A549 (cell line): ENCODE measurements around the gene SLC8A2. TPM values are rescaled to one million over a fixed set of nuclear protein-coding genes. Genes with fewer than 3 reads are reported as not detected.

ENCODE experiments used
- ATAC-seq, 2 experiments: fragments of 200-7000 bp in 1 of 2; fragments of >200 bp in 1 of 2; cut with Nextera tagmentation in 1 of 2; cut with Tn5 transposase in 1 of 2; 3 replicates each; pipeline versions ENCODE4 v1.8.0 to v1.9.1; 2018 to 2020; ENCODE audit warnings: mild to moderate bottlenecking in 1 of 2, moderate library complexity in 1 of 2
- CTCF ChIA-PET: fragments of 300-600 bp; sonication (Branson Sonifier 250); formaldehyde crosslinking; extraction: SDS; loops from one replicate; lab custom pipeline; 2021; ENCODE audit warnings: antibody characterized with exemption, inconsistent platforms; lab: Yijun Ruan, JAX
- POLR2A ChIA-PET: fragments of 350-600 bp; formaldehyde crosslinking; extraction: SDS; loops from one replicate; lab custom pipeline; 2021; ENCODE audit warnings: antibody characterized with exemption, inconsistent platforms; lab: Yijun Ruan, JAX
- DNase-seq, 2 experiments: peaks; one replicate each; pipeline versions ENCODE4 v3.0.0 to v3.0.0-alpha.2; 2011 to 2016; ENCODE audit warnings: low read depth in 1 of 2, low spot score in 1 of 2
- FAIRE-seq: peaks from 2 replicates; lab custom pipeline; 2011; peaks lifted over from hg19 to GRCh38; lab: Jason Lieb, UNC
- H3K27ac ChIP-seq, 2 experiments: fragments of >200 bp; sonication (Bioruptor Twin); formaldehyde crosslinking; 3 replicates each; pipeline ENCODE4 v1.5.1; 2016 to 2017
- H3K4me1 ChIP-seq: fragments of >200 bp; sonication (Bioruptor Twin); formaldehyde crosslinking; 3 replicates; pipeline ENCODE4 v1.6.1; 2016
- H3K4me2 ChIP-seq: fragments of >200 bp; sonication (Bioruptor Twin); formaldehyde crosslinking; 3 replicates; pipeline ENCODE4 v1.6.1; 2016
- H3K4me3 ChIP-seq: fragments of >200 bp; sonication (Bioruptor Twin); formaldehyde crosslinking; 3 replicates; pipeline ENCODE4 v1.5.1; 2016
- H3K9me3 ChIP-seq: fragments of >200 bp; sonication (Bioruptor Twin); formaldehyde crosslinking; 3 replicates; pipeline ENCODE4 v1.6.1; 2016
- BCL3 ChIP-seq: fragments of >200 bp; sonication (Bioruptor Twin); formaldehyde crosslinking; IDR thresholded peaks from 3 replicates; pipeline ENCODE4 v1.6.1; 2016
- CBX2 ChIP-seq: fragments of 200-600 bp; sonication (generic); IDR thresholded peaks from 2 replicates; pipeline ENCODE4 v1.6.1; 2016; ENCODE audit warnings: low read depth, mild to moderate bottlenecking, borderline replicate concordance
- CHD4 ChIP-seq: fragments of 200-600 bp; sonication (generic); IDR thresholded peaks from 2 replicates; pipeline ENCODE4 v1.6.1; 2016; ENCODE audit warnings: antibody characterized with exemption, mild to moderate bottlenecking, borderline replicate concordance
- CTCF ChIP-seq: fragments of >200 bp; sonication (Bioruptor Twin); formaldehyde crosslinking; IDR thresholded peaks from 3 replicates; pipeline ENCODE4 v1.5.1; 2016
- E2F6 ChIP-seq: IDR thresholded peaks from 2 replicates; pipeline ENCODE4 v1.6.1; 2012; ENCODE audit warnings: low read depth, borderline replicate concordance
- EHF ChIP-seq: fragments of 250-450 bp; sonication (Bioruptor Pico); IDR thresholded peaks from 2 replicates; pipeline ENCODE4 v1.5.0; 2020; ENCODE audit warnings: mild to moderate bottlenecking
- EHMT2 ChIP-seq: fragments of 200-600 bp; sonication (generic); IDR thresholded peaks from 2 replicates; pipeline ENCODE4 v1.6.1; 2016; ENCODE audit warnings: antibody characterized with exemption, low read depth, mild to moderate bottlenecking, moderate library complexity
- ELK1 ChIP-seq: fragments of 150-350 bp; IDR thresholded peaks from 2 replicates; pipeline ENCODE4 v1.6.1; 2014; ENCODE audit warnings: low read depth, mild to moderate bottlenecking, low read length
- FOSB ChIP-seq: fragments of 250-450 bp; sonication (Bioruptor Pico); IDR thresholded peaks from 2 replicates; pipeline ENCODE4 v1.5.0; 2020; ENCODE audit warnings: mild to moderate bottlenecking, moderate library complexity
- FOXS1 ChIP-seq: fragments of 250-450 bp; sonication (Bioruptor Pico); IDR thresholded peaks from 2 replicates; pipeline ENCODE4 v1.5.0; 2020; ENCODE audit warnings: mild to moderate bottlenecking, moderate library complexity
- HDAC2 ChIP-seq: fragments of 200-600 bp; sonication (generic); IDR thresholded peaks from 2 replicates; pipeline ENCODE4 v1.6.1; 2016
- HES2 ChIP-seq: fragments of >200 bp; sonication (Bioruptor Twin); formaldehyde crosslinking; IDR thresholded peaks from 2 replicates; pipeline ENCODE4 v1.6.1; 2016
- HEYL ChIP-seq: fragments of 250-450 bp; sonication (Bioruptor Pico); IDR thresholded peaks from 2 replicates; pipeline ENCODE4 v1.8.0; 2021; ENCODE audit warnings: mild to moderate bottlenecking, moderate library complexity
- HOXB13 ChIP-seq: fragments of 250-450 bp; sonication (Bioruptor Pico); IDR thresholded peaks from 2 replicates; pipeline ENCODE4 v1.5.0; 2020; ENCODE audit warnings: low read depth, mild to moderate bottlenecking, moderate library complexity
- HOXB5 ChIP-seq: fragments of 250-450 bp; sonication (Bioruptor Pico); IDR thresholded peaks from 2 replicates; pipeline ENCODE4 v1.5.0; 2020; ENCODE audit warnings: mild to moderate bottlenecking, moderate library complexity
- JUN ChIP-seq, 2 experiments: fragments of >200 bp; sonication (Bioruptor Twin); formaldehyde crosslinking; IDR thresholded peaks; 2 replicates in 1 of 2; 3 replicates in 1 of 2; pipeline ENCODE4 v1.6.1; 2016 to 2017
- KDM5A ChIP-seq: fragments of 200-600 bp; sonication (generic); IDR thresholded peaks from 2 replicates; pipeline ENCODE4 v1.6.1; 2016; ENCODE audit warnings: antibody characterized with exemption, mild to moderate bottlenecking
- MAFK ChIP-seq: fragments of 450-650 bp; IDR thresholded peaks from 2 replicates; pipeline ENCODE4 v1.6.1; 2014; ENCODE audit not compliant: partially characterized antibody
- NPAS2 ChIP-seq: fragments of 250-450 bp; sonication (Bioruptor Pico); IDR thresholded peaks from 2 replicates; pipeline ENCODE4 v1.8.0; 2022; ENCODE audit warnings: mild to moderate bottlenecking, moderate library complexity, borderline replicate concordance
- NR3C1 ChIP-seq: fragments of >200 bp; sonication (Bioruptor Twin); formaldehyde crosslinking; IDR thresholded peaks from 3 replicates; pipeline ENCODE4 v1.6.1; 2017
- POLR2AphosphoS2 ChIP-seq: conservative IDR thresholded peaks from 2 replicates; pipeline ENCODE4 v1.6.1; 2012; ENCODE audit warnings: low read length, improper control_type of control experiment, inconsistent platforms
- RARB ChIP-seq: fragments of 250-450 bp; sonication (Bioruptor Pico); IDR thresholded peaks from 2 replicates; pipeline ENCODE4 v1.8.0; 2021; ENCODE audit warnings: mild to moderate bottlenecking, moderate library complexity
- RCOR1 ChIP-seq: fragments of 150-350 bp; IDR thresholded peaks from 2 replicates; pipeline ENCODE4 v1.6.1; 2014; ENCODE audit warnings: antibody characterized with exemption, low read length, low read depth
- RFX5 ChIP-seq: fragments of 450-650 bp; IDR thresholded peaks from 2 replicates; pipeline ENCODE4 v1.7.1; 2014; ENCODE audit warnings: antibody characterized with exemption, mild to moderate bottlenecking, moderate library complexity
- RNF2 ChIP-seq: fragments of 200-600 bp; sonication (generic); IDR thresholded peaks from 2 replicates; pipeline ENCODE4 v1.6.1; 2016; ENCODE audit warnings: low read depth, mild to moderate bottlenecking, antibody characterized with exemption, moderate library complexity, borderline replicate concordance
- SMC3 ChIP-seq: fragments of >200 bp; sonication (Bioruptor Twin); formaldehyde crosslinking; IDR thresholded peaks from 3 replicates; pipeline ENCODE4 v1.6.1; 2018; ENCODE audit warnings: inconsistent platforms
- SREBF2 ChIP-seq: fragments of 450-650 bp; IDR thresholded peaks from 2 replicates; pipeline ENCODE4 v1.6.1; 2014; ENCODE audit warnings: mild to moderate bottlenecking, moderate library complexity
- USF2 ChIP-seq: fragments of 450-650 bp; IDR thresholded peaks from 2 replicates; pipeline ENCODE4 v1.6.1; 2014; ENCODE audit warnings: antibody characterized with exemption
- WGBS: methylation state at CpG from one replicate; pipeline ENCODE4 v1.1.6; 2017; ENCODE audit errors: missing lambda C conversion rate; 5-methylcytosine and 5-hydroxymethylcytosine counted together
- polyA plus RNA-seq, 4 experiments: library from polyadenylated mRNA; depleted of rRNA in 3 of 4; stranded (reverse); fragments of >200 nt; fragmentation: RNase III in 1 of 4; extraction: RNeasy Plus Mini Kit Qiagen cat#74134 plus additional on column Dnase treatment in 1 of 4; gene quantifications; 2 replicates in 3 of 4; 3 replicates in 1 of 4; pipeline ENCODE4 v1.2.3, GENCODE V29; 2011 to 2017
- TF ChIP-seq, protein P1 (sequence below): IDR thresholded peaks from 2 replicates; pipeline ENCODE4 v1.6.1; 2012

The SLC8A2 gene
- polyA plus RNA-seq, 2 of the 4 experiments (the other 2 are of a cell fraction): 0.15 to 0.35 TPM

- CTCF ChIA-PET: interaction anchor here (0.6 to 2.8 kb wide), 3 partner anchors 25 to 319 kb away, joined by 3 to 12 read pairs (median 9); partner anchors contain the start of gene KPTN
- ATAC-seq: peak in 1 of 2 experiments; percentile 22; a peak in 1 of 6 replicates
- no peak for FAIRE-seq
- WGBS: 89% methylated on average over 11 of the region's 11 CpGs
- Histone ChIP-seq H3K4me2 (no peak overlapping the region), H3K9me3 (no peaks in the 10 kb centered on the region), H3K4me3 (no peak overlapping the region), H3K27ac (no peak overlapping the region), H3K4me1 (peaks cover 13% of the 10 kb centered on the region)
- POLR2A ChIA-PET: no interaction called here
- no peak for DNase-seq
- no peak for TF ChIP-seq CHD4
- TF ChIP-seq POLR2AphosphoS2: no peak
- TF ChIP-seq HDAC2: no peak
- TF ChIP-seq HOXB5 (CRISPR knock-in tag): no peak
- no peak for TF ChIP-seq JUN (IDR thresholded peaks at IDR 0.05)
- TF ChIP-seq EHF: no peak
- no peak for TF ChIP-seq HES2
- TF ChIP-seq CBX2: no peak
- no peak for TF ChIP-seq SMC3
- no peak for TF ChIP-seq KDM5A
- no peak for TF ChIP-seq HEYL (CRISPR knock-in tag)
- no peak for TF ChIP-seq NR3C1
- TF ChIP-seq, protein P1, sequence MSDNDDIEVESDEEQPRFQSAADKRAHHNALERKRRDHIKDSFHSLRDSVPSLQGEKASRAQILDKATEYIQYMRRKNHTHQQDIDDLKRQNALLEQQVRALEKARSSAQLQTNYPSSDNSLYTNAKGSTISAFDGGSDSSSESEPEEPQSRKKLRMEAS: no peak
- no peak for TF ChIP-seq RFX5
- no peak for TF ChIP-seq FOSB (CRISPR knock-in tag)
- TF ChIP-seq EHMT2: no peak
- no peak for TF ChIP-seq ELK1
- TF ChIP-seq BCL3: no peak
- TF ChIP-seq, all 56 proteins: peak for 0
These were observed 36.3 kb upstream of the SLC8A2 start for GRCh38 chr19:47507924-47508553.

- FAIRE-seq (no peak), ATAC-seq (no peak), DNase-seq (no peak)
- Histone ChIP-seq H3K4me3 (no peak overlapping the region), H3K27ac (no peak overlapping the region), H3K9me3 (no peaks in the 10 kb centered on the region), H3K4me2 (no peak overlapping the region), H3K4me1 (peaks cover 3% of the 10 kb centered on the region; the same call in 2 of the 3 replicates)
- 93% methylated on average over 6 of the region's 6 CpGs for WGBS
- POLR2A ChIA-PET: no interaction called here
- CTCF ChIA-PET: interaction anchor here (0.5 to 2.8 kb wide), 4 partner anchors 9 to 200 kb away, joined by 3 to 12 read pairs (median 6); partner anchors contain the start of genes KPTN and NAPA
- no peak for TF ChIP-seq RNF2
- no peak for TF ChIP-seq CTCF
- TF ChIP-seq HEYL (CRISPR knock-in tag): no peak
- TF ChIP-seq HOXB13 (CRISPR knock-in tag): no peak
- TF ChIP-seq MAFK: no peak
- no peak for TF ChIP-seq CBX2
- no peak for TF ChIP-seq EHF
- no peak for TF ChIP-seq RARB
- no peak for TF ChIP-seq USF2
- TF ChIP-seq RCOR1: no peak
- no peak for TF ChIP-seq HDAC2
- no peak for TF ChIP-seq CHD4
- TF ChIP-seq SREBF2: no peak
- TF ChIP-seq, protein P1: no peak
- TF ChIP-seq E2F6: no peak
- TF ChIP-seq NPAS2: no peak
- no peak for TF ChIP-seq FOXS1 (CRISPR knock-in tag)
- no peak for TF ChIP-seq ELK1
These were observed 35.3 kb upstream of the SLC8A2 start for GRCh38 chr19:47507012-47507411.
